K562 (cell line): ENCODE data around the gene KRTAP12-2. TPM values are rescaled to one million over a fixed set of nuclear protein-coding genes. Genes with fewer than 3 reads are reported as not detected.

Experiments
- ATAC-seq: fragments of 200-7000 bp; cut with Tn5 transposase; 3 replicates; pipeline ENCODE4 v1.9.1; 2020; ENCODE audit warnings: moderate library complexity
- BruUV-seq: library from RNA; stranded (reverse); fragments of 400-500 nt; replicated peaks from 2 replicates; lab custom pipeline; 2021; lab: Mats Ljungman, UMichigan
- CTCF ChIA-PET: fragments of 300-600 bp; formaldehyde crosslinking; extraction: SDS; loops from one replicate; lab custom pipeline; 2021; ENCODE audit warnings: low intra/inter-chr PET ratio; lab: Yijun Ruan, JAX
- POLR2A ChIA-PET: fragments of 300-600, 350-650 bp; sonication (Branson Sonifier 250); formaldehyde crosslinking; extraction: SDS; loops from one replicate; lab custom pipeline; 2021; ENCODE audit warnings: antibody characterized with exemption, inconsistent platforms; lab: Yijun Ruan, JAX
- DNase-seq, 4 experiments: peaks; one replicate each; pipeline versions ENCODE4 v3.0.0 to v3.0.0-alpha.2; 2011 to 2018; ENCODE audit warnings: low spot score in 3 of 4, mixed read lengths in 3 of 4; ENCODE audit errors: extremely low read depth in 1 of 4
- FAIRE-seq: peaks from 2 replicates; lab custom pipeline; 2011; peaks lifted over from hg19 to GRCh38; lab: Jason Lieb, UNC
- H2AFZ ChIP-seq: 2 replicates; pipeline ENCODE4 v1.6.0; 2011; ENCODE audit warnings: low read depth, low read length, control low read depth, inconsistent platforms
- H3K27ac ChIP-seq: fragments of 200-600 bp; 3 replicates; pipeline ENCODE4 v1.8.0; 2011; ENCODE audit warnings: low read depth, mild to moderate bottlenecking, control low read depth, inconsistent platforms, low read length, moderate library complexity, mixed read lengths; ENCODE audit errors: extremely low read depth
- H3K27me3 ChIP-seq, 2 experiments: fragments of 300-600 bp in 1 of 2; 2 replicates in 1 of 2; 3 replicates in 1 of 2; pipeline versions ENCODE4 v1.6.0 to v1.8.0; 2011; ENCODE audit warnings: inconsistent platforms in 2 of 2, low read length in 2 of 2, mild to moderate bottlenecking in 1 of 2, mixed read lengths in 1 of 2, moderate library complexity in 1 of 2; ENCODE audit not compliant: control insufficient read depth in 2 of 2, insufficient read depth in 2 of 2
- H3K36me3 ChIP-seq: fragments of 300-600 bp; 3 replicates; pipeline ENCODE4 v1.8.0; 2011; ENCODE audit warnings: mild to moderate bottlenecking, low read length, inconsistent platforms; ENCODE audit not compliant: control insufficient read depth, insufficient read depth
- H3K4me1 ChIP-seq, 2 experiments: fragments of 200-600 bp in 1 of 2; replicated peaks in 1 of 2; 2 replicates in 1 of 2; 3 replicates in 1 of 2; pipeline versions ENCODE4 v1.5.1 to v1.8.0; 2011; ENCODE audit warnings: inconsistent platforms in 2 of 2, low read length in 2 of 2, mild to moderate bottlenecking in 1 of 2, mixed read lengths in 1 of 2, moderate library complexity in 1 of 2; ENCODE audit not compliant: control insufficient read depth in 2 of 2, insufficient read depth in 2 of 2
- H3K4me2 ChIP-seq: 2 replicates; pipeline ENCODE4 v1.6.1; 2011; ENCODE audit warnings: low read length, control low read depth, inconsistent platforms, mixed read lengths; ENCODE audit not compliant: insufficient read depth
- H3K4me3 ChIP-seq: fragments of 200-600 bp; sonication (generic), shearing (Covaris generic); 2 replicates; pipeline ENCODE4 v1.5.1; 2016; ENCODE audit warnings: control low read depth, inconsistent platforms
- H3K79me2 ChIP-seq: fragments of 200-600 bp; 3 replicates; pipeline ENCODE4 v1.8.0; 2011; ENCODE audit warnings: low read length, inconsistent platforms; ENCODE audit not compliant: control insufficient read depth, insufficient read depth
- H3K9ac ChIP-seq, 2 experiments: 2 replicates each; pipeline versions ENCODE4 v1.6.0 to v1.6.1; 2011; ENCODE audit warnings: low read depth in 2 of 2, low read length in 2 of 2, control low read depth in 1 of 2, inconsistent platforms in 1 of 2, mild to moderate bottlenecking in 1 of 2, mixed read lengths in 1 of 2; ENCODE audit not compliant: insufficient read depth in 1 of 2
- H3K9me1 ChIP-seq: one replicate; pipeline ENCODE4 v1.6.0; 2011; ENCODE audit warnings: inconsistent platforms, mild to moderate bottlenecking, low read length, moderate library complexity; ENCODE audit not compliant: control insufficient read depth, insufficient read depth
- H3K9me3 ChIP-seq: replicated peaks from 2 replicates; pipeline ENCODE4 v1.5.1; 2011; ENCODE audit warnings: low read depth, low read length, inconsistent platforms; ENCODE audit not compliant: control insufficient read depth, insufficient read depth
- H4K20me1 ChIP-seq: replicated peaks from 2 replicates; pipeline ENCODE4 v1.6.1; 2011; ENCODE audit warnings: low read length, inconsistent platforms, mixed read lengths; ENCODE audit not compliant: control insufficient read depth, insufficient read depth
- CREM ChIP-seq: IDR thresholded peaks from 2 replicates; pipeline ENCODE4 v1.6.1; 2014; ENCODE audit warnings: antibody characterized with exemption, low read depth
- DMBX1 ChIP-seq: fragments of 250-450 bp; sonication (Bioruptor Pico); IDR thresholded peaks from 2 replicates; pipeline ENCODE4 v1.8.0; 2022; ENCODE audit warnings: inconsistent platforms, mild to moderate bottlenecking, moderate library complexity, borderline replicate concordance
- ETV1 ChIP-seq: fragments of 450-650 bp; conservative IDR thresholded peaks from 2 replicates; pipeline ENCODE4 v1.6.1; 2016; ENCODE audit warnings: missing genetic modification characterization, control low read depth, low read depth, missing compliant biosample characterization
- EZH2 ChIP-seq: IDR thresholded peaks from 2 replicates; pipeline ENCODE4 v1.6.1; 2012; ENCODE audit warnings: low read depth, mild to moderate bottlenecking, inconsistent platforms, low read length, borderline replicate concordance
- HOMEZ ChIP-seq: fragments of 250-450 bp; sonication (Bioruptor Pico); IDR thresholded peaks from 2 replicates; pipeline ENCODE4 v1.4.0; 2020; ENCODE audit warnings: mild to moderate bottlenecking, moderate library complexity
- MEIS2 ChIP-seq: fragments of 450-650 bp; IDR thresholded peaks from 2 replicates; pipeline ENCODE4 v1.6.1; 2014; ENCODE audit warnings: mild to moderate bottlenecking; ENCODE audit not compliant: partially characterized antibody
- NFE2 ChIP-seq: IDR thresholded peaks from 2 replicates; pipeline ENCODE4 v1.6.1; 2014; ENCODE audit warnings: antibody characterized with exemption, low read depth
- SMAD1 ChIP-seq: fragments of 150-350 bp; IDR thresholded peaks from 2 replicates; pipeline ENCODE4 v1.6.1; 2014; ENCODE audit warnings: low read length, low read depth; ENCODE audit not compliant: partially characterized antibody
- SP1 ChIP-seq: sonication (generic); formaldehyde crosslinking; IDR thresholded peaks from 2 replicates; pipeline ENCODE4 v1.8.1; 2022; ENCODE audit warnings: mild to moderate bottlenecking, missing genetic modification reagents
- STAT5A ChIP-seq: IDR thresholded peaks from 2 replicates; pipeline ENCODE4 v1.6.1; 2012; ENCODE audit warnings: low read length, inconsistent platforms, borderline replicate concordance
- UBTF ChIP-seq, 2 experiments: IDR thresholded peaks; 2 replicates each; pipeline ENCODE4 v1.6.1; 2012; ENCODE audit warnings: improper control_type of control experiment in 2 of 2, low read depth in 2 of 2, low read length in 2 of 2, borderline replicate concordance in 1 of 2
- ZBTB12 ChIP-seq: fragments of 250-450 bp; sonication (Bioruptor Pico); IDR thresholded peaks from 2 replicates; pipeline ENCODE4 v1.4.0; 2020
- ZNF311 ChIP-seq: fragments of 250-450 bp; sonication (Bioruptor Pico); IDR thresholded peaks from 2 replicates; pipeline ENCODE4 v1.4.0; 2020; ENCODE audit warnings: mild to moderate bottlenecking, moderate library complexity
- ZNF449 ChIP-seq: fragments of 250-450 bp; sonication (Bioruptor Pico); IDR thresholded peaks from 2 replicates; pipeline ENCODE4 v1.8.0; 2022; ENCODE audit warnings: moderate library complexity, mild to moderate bottlenecking, inconsistent platforms
- ZNF79 ChIP-seq: fragments of 250-450 bp; sonication (Bioruptor Pico); IDR thresholded peaks from 2 replicates; pipeline ENCODE4 v1.4.0; 2020; ENCODE audit warnings: low read depth, mild to moderate bottlenecking, moderate library complexity
- WGBS: fragments of 100-300 bp; shearing (Covaris generic); methylation state at CpG from one replicate; pipeline ENCODE4 v1.1.6; 2016; ENCODE audit warnings: low coverage, mixed read lengths; ENCODE audit not compliant: insufficient coverage; ENCODE audit errors: missing lambda C conversion rate; 5-methylcytosine and 5-hydroxymethylcytosine counted together
- in situ Hi-C: fragments of 300-500 bp; cut with MboI; formaldehyde crosslinking; loops from 4 replicates; pipeline ENCODE4 v1.15.0; 2018; ENCODE audit warnings: inconsistent platforms, mixed read lengths
- intact Hi-C: fragments of 100-400 bp; cut with micrococcal nuclease; formaldehyde crosslinking; loops from 2 replicates; pipeline ENCODE4 v1.14.2; 2022
- polyA plus RNA-seq, 8 experiments: library from polyadenylated mRNA; depleted of rRNA in 4 of 8; stranded (reverse) in 5 of 8; unstranded in 3 of 8; fragments of >200 nt; fragmentation: Nextera tagmentation in 2 of 8; fragmentation: Illumina TruSeq in 1 of 8; extraction: Ambion mirVana in 2 of 8; extraction: Trizol in 1 of 8; gene quantifications; 2 replicates each; pipeline versions ENCODE4 v1.2.1 to v1.2.3, GENCODE V29; 2011 to 2014; ENCODE audit warnings: inconsistent platforms in 1 of 8, missing spikeins in 1 of 8
- total RNA-seq, 7 experiments: library from RNA; depleted of rRNA in 6 of 7; stranded (reverse); fragments of >200 nt in 6 of 7; fragmentation: Illumina TruSeq in 2 of 7; extraction: Trizol in 2 of 7; gene quantifications; 2 replicates each; pipeline versions ENCODE4 v1.2.1 to v1.2.3, GENCODE V29; 2011 to 2021; ENCODE audit warnings: low replicate concordance in 1 of 7

Gene KRTAP12-2
- total and polyA plus RNA-seq, 9 of the 15 experiments (the other 6 are each of a cell fraction or from before 2014, with no cell fraction given), result not detected

GRCh38 chr21:44684483-44684882 lies 17.8 kb upstream of the KRTAP12-2 start (continued):
- TF ChIP-seq UBTF (IDR thresholded peaks at IDR 0.05; ENCODE audit: borderline replicate concordance in 1 of 2, low read depth in 2 of 2, low read length in 2 of 2), result no peak
- TF ChIP-seq CREM, result no peak

- no peak overlapping the region for H2AFZ ChIP-seq
- WGBS, result 0% methylated on average over 7 of the region's 7 CpGs
- BruUV-seq, result no TSS peak
- no peak for TF ChIP-seq NFE2
- no peak for TF ChIP-seq SP1 (CRISPR knock-in tag)
- TF ChIP-seq ZNF79 (CRISPR knock-in tag), result no peak
- TF ChIP-seq ZNF449 (CRISPR knock-in tag), result no peak
- TF ChIP-seq DMBX1, result no peak
- TF ChIP-seq ZNF311 (CRISPR knock-in tag), result no peak
- TF ChIP-seq HOMEZ, result no peak
- no peak for TF ChIP-seq ZBTB12 (CRISPR knock-in tag)
- no peak for TF ChIP-seq ETV1 (tag)
- no peak for TF ChIP-seq SMAD1
- no peak for TF ChIP-seq STAT5A
- no peak for TF ChIP-seq EZH2
- TF ChIP-seq MEIS2, result no peak
These were observed 17.4 kb upstream of the KRTAP12-2 start for GRCh38 chr21:44684077-44684476.

More at GRCh38 chr21:44684077-44684476, 17.4 kb upstream of the KRTAP12-2 start:
- CTCF ChIA-PET, result no interaction called here
- no peak for ATAC-seq
- peaks cover 0 to 6% of the 10 kb centered on the region in 2 experiments; a peak in 2 of 5 replicates for H3K4me1 ChIP-seq
- no peaks in the 10 kb centered on the region for H3K9me1 ChIP-seq
- no peak overlapping the region for H3K27ac ChIP-seq
- H3K79me2 ChIP-seq, result no peaks in the 10 kb centered on the region
- H3K4me3 ChIP-seq, result no peak overlapping the region
- H4K20me1 ChIP-seq, result 0 out of 2 replicates have a peak, but pooled peaks cover 6% of the 10 kb centered on the region
- in situ Hi-C loops (no loop called here), intact Hi-C loops (no loop called here)
- no peak for DNase-seq
- H3K36me3 ChIP-seq, result no peaks in the 10 kb centered on the region
- no peak overlapping the region for H3K4me2 ChIP-seq
- no peaks in the 10 kb centered on the region for H3K9me3 ChIP-seq
- peaks cover 22 to 55% of the 10 kb centered on the region in 2 experiments for H3K27me3 ChIP-seq
- FAIRE-seq, result no peak
- no peak overlapping the region for H3K9ac ChIP-seq
- POLR2A ChIA-PET, result interaction anchor here (1.4 kb wide), 1 partner anchor 12 kb away, joined by 4 read pairs; no protein-coding TSS in a partner anchor
